Activated CD8-positive, alpha-beta memory T cell treated with anti-CD3 and anti-CD28 coated beads, Interleukin-2, amount 50 U/mL, for 24 hours (primary cell): ENCODE measurements around the gene TOR1B.
A peak's percentile ranks its signal among the peaks of the same experiment; 100 is the strongest.
"Not testable (repeated sequence)": the region's sequence is repeated elsewhere in the genome, so short reads cannot be mapped to it uniquely, and the experiment has no call there.

ENCODE experiments used
- DNase-seq: peaks from one replicate; pipeline ENCODE4 v3.0.0-alpha.2; 2020; ENCODE audit errors: extremely low read depth

Gene TOR1B, protein sequence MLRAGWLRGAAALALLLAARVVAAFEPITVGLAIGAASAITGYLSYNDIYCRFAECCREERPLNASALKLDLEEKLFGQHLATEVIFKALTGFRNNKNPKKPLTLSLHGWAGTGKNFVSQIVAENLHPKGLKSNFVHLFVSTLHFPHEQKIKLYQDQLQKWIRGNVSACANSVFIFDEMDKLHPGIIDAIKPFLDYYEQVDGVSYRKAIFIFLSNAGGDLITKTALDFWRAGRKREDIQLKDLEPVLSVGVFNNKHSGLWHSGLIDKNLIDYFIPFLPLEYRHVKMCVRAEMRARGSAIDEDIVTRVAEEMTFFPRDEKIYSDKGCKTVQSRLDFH

DNA sequence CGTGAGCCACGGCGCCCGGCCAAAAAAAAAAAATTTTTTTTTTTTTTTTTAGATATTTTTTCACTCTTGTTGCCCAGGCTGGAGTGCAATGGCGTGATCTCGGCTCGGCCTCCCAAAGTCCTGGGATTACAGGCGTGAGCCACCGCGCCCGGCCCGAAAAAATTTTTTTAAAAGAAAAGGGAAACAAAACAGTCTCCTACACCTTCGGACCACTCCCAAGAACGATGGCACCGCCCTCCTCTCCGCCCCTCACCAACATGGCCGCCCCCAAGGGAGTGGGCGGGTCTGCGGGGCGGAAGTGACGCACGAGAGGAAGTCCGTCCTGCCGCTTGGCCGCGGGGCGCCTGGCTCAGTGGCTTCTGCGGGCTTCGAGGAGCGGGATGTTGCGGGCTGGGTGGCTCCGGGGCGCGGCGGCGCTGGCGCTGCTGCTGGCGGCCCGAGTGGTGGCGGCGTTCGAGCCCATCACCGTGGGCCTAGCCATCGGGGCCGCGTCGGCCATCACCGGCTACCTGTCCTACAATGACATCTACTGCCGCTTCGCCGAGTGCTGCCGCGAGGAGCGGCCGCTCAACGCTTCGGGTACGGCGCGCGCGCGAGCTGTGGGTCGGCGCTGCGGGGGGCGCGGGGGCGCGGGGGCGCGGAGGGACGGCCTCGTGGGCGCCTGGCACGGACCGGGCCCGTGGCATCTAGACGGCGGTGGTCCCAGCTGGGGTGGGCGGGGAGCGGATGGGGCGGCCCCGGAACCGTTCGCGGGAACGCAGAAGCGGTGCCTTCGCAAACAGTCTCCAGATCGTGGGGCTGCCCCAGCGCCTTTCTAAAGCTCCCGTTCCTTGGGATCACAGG, at the start of gene TOR1B:
TSS of gene TOR1B (plus strand) at position 352 of the 843 bp plus-strand sequence. CDS start at position 381, 29 bp downstream.
- peak; percentile 81 for DNase-seq

DNA sequence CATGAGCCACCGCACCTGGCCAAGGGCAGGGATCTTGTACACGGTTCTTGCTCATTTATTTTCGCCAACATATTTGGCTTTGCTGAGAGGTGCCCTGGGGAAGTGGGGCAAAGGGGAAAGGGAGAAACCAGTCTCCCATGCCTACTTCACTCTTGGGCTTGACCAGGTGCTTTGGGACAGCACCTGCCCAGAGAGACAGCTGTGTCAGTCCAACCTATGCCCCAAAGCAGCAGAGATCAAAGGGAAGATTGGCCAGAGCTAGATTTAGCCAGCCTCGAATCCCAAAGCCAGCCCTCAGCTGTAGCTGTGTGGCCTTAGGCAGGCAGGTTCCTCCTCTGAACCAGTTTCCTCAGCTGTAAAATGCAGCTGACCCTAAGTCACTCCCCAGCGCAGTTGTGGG, 47.8 kb upstream of the TOR1B start:
- no peak for DNase-seq

DNA sequence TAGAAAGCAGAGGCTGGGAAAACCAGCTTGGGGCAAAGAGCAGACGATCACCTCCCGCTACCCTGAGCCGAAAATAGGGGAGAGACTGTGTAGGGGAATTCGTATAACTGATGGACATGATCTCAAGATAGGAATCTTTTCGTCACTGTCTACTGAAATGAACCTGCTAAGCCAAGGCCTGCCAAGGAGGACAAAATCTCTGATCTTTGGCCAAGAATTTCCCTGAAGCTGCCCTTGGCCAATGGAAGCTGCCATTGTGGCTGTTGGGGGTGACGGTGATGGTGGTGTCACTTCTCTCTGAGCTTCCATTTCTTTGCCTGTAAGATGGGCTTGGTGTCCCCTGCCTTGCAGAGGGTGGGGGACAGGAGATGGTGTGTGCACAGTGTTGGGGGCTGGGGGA, 46.8 kb upstream of the TOR1B start:
- no peak for DNase-seq

DNA sequence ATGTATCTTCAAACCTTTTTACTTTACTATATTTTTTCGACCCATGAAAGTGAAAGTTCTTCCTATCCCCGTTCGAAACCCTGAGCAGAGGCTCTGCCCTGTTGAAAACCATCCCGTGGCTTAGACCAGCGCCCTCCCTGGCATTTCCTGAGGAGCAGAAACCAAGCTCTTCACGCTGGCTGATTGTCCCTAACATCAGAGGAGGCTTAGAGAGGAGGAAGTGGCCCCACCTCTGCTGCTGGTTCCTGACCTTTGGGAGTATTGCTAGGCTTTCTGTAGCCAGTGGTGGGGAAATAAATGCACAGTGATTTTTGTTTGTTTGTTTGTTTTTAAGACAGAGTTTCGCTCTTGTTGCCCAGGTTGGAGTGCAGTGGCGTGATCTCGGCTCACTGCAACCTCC, 45.9 kb upstream of the TOR1B start:
- DNase-seq, result no peak

DNA sequence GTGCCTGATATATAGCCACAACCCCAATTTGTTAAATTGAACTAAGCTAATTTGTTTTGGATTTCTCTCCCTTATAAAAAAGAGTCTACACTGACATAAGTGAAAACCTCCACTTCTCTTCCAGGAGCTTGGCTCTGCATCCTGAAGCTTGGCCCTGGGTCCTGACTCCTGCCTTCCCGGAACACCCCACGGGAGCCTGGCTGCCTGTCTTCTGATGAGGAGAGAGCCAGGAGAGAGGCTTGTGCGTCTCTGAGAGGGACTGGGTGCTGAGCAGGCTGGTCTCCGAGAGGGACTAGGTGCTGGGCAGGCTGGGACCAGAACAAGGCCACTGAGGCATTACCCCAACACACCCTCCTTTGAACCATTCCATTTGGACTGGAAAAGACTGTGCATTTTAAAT, 43.7 kb upstream of the TOR1B start:
- no peak for DNase-seq

DNA sequence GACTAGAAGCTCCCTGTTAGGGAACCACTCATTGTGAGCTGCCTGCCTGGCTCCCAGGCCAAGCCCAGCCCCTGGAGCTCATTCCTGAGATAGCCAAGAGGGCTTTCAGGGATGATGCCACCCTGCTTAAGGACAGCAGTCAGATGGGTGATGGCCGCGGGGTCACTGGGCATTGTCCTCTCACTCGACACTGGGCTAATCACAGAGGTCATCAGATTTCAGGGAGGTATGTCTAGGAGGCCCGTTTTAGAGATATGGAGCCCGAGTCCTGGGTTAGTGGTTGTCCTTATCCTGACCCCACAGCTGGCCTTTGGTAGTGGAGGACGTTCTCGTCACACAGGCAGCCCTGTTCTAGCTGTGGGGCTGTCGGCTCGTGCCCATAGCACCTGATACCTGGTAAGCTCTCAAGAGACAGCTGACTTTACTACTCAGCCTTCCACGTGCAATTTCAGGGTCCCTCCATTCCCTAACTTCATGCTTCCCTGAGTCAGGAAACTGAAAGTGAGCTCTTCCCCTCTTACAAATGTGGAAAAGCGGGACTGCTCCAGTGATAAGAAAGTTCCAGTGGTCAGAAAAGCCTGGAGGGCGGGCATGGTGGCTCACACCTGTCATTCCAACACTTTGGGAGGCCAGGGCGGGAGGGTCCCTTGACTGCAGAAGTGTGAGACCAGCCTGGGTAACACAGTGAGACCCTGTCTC, 43.0 kb upstream of the TOR1B start:
- no peak for DNase-seq

DNA sequence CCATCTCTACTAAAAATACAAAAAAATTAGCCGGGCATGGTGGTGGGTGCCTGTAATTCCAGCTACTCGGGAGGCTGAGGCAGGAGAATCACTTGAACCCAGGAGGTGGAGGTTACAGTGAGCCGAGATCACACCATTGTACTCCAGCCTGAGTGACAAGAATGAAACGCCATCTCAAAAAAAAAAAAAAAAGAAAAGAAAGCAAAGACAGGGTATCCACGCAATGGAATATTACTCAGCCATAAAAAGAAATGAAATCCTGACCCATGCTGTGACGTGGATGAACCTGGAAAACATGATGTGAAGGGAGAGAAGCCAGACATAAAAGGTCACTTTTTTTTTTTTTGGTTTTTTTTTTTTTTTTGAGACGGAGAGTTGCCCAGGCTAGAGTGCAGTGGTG, 42.2 kb upstream of the TOR1B start:
- DNase-seq, result not testable (repeated sequence)

DNA sequence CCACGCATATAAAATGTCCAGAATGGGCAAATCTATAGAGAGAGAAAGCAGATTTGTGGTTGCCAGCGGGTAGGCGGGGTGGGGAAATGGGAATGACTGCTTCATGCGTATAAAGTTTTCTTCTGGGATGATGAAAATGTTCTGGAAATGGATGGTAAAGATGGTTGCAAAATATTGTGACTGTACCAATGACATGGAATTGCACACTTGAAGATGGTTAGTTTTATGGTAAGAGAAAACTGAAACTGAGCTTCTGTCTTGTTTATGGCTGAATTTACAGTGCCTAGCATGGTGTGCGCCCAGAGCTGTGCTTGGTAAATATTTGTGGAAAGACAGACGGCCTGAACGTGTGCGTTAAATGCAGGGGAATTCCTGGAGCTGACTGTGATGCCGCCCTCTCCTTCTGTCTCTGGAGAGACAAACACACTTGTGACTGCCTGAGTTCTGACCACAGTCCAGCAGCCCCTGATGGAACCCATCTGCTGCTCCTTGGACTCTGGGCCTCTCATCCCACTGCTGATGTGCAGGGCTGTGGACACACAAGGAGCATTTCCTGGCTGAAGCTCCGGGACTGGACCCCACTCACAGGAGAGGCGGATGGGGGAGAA, 41.6 kb upstream of the TOR1B start:
- no peak for DNase-seq

DNA sequence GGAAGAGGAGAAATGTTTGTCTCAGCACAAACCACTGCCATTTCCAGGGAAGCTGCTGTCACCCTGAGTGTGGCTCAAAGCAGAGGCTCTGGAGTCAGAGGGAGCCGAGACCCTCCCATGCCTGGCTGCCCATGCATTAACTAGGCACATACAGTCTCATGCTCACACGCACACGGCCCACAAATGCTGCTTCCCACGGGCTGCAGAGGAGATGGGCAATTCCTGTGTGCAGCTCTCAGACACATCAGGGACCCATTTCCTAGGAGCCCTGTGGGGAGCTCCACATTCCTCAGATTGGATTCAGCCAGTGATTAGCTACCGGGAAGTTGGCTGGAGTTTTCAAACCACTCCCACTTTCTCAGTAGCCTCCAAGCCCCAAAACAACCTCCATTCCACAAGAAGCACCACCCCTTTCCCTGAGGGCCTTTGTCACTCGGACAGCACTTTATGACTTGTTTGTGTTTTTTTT, 41.0 kb upstream of the TOR1B start:
- DNase-seq, result no peak

DNA sequence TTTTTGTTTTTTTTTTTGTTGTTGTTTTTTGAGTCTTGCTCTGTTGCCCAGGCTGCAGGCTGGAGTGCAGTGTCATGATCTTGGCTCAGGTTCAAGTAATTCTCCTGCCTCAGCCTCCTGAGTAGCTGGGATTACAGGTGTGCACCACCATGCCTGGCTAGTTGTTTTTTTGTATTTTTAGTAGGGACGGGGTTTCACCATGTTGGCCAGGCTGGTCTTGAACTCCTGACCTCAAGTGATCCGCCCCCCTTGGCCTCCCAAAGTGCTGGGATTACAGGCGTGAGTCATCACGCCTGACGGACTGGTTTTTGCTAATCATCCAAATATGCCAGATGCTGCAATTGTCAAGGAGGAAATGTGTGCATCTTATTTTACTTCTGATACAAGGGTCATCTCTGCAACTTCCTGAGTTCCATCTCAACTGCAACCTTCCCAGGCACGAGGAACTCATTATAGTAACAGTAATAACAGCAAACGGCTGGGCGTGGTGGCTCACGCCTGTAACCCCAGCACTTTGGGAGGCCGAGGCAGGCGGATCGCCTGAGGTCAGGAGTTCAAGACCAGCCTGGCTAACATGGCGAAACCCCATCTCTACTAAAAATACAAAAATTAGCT, 40.5 kb upstream of the TOR1B start:
- not testable (repeated sequence) for DNase-seq

DNA sequence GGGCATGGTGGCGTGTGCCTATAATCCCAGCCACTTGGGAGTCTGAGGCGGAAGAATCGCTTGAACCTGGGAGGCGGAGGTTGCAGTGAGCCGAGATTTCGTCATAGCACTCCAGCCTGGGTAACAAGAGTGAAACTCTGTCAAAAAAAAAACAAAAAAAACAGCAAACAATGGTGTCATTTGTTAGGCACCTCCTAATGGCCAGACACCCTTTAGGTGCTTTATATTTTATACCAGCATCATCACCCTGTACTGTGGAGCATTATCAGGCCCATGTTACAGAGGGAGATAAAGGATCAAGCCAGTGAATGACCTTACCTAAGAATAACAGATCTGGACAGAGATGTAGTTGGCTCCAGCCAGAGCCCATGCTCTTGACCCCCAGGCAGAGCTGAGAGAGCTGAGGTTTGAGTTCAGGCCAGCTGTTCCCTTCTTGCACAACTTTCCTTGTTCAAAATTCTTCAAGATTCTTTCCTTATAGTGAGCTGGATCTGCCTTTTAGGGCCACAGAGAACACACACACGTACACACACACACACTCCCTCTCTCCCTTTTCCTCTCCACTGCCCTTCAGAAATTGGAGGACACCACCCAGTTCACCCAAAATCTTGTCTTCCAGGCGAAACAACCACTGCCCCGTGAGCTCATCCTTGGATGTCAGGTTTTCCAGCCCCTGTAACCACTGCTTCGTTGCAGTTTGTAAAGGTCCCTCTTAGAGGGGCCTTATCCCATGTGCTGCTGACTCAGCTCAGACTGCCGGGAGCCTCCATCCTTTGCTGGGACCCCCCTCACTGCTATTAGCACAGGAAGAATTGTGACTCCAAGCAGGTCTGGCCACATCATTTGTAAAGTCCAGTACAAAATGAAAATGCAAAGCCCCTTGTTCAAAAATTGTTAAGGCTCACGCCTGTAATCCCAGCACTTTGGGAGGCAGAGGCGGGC, 39.7 kb upstream of the TOR1B start:
- no peak for DNase-seq

DNA sequence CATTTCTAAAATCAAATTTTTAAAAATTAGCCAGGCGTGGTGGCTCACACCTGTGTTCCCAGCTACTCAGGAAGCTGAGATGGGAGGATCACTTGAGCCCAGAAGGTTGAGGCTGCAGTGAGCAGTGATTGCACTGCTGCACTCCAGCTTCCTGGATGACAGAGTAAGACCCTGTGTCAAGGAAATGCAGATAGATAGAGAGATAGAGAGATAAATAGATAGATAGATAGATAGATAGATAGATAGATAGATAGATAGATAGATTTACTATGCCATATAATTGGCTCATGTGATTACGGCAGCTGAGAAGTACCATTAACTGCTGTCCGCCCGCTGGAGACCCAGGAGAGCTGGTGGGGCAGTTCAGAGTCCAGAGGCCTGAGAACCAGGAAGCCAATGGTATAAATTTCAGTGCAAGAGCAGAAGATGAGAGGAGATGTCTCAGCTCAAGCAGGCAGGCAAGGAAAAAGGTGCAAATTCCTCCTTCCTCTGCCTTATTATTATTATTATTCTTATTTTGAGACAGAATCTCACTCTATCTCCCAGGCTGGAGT, 37.1 kb upstream of the TOR1B start:
- no peak for DNase-seq

DNA sequence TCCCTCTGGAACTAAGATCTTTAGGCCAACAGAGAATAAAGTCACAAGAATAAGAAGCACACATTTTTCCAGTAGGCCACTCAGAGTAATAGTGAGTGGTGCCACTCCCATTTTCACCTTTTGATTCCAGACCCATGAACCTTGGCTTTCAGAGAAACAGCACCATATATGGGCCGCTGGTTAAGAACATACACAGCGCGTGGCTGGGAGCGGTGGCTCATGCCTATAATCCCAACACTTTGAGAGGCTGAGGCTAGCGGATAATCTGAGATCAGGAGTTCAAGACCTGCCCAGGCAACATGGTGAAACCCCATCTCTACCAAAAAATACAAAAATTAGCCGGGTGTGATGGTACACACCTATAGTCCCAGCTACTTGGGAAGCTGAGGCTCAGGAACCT, 34.5 kb upstream of the TOR1B start:
- DNase-seq, result no peak

DNA sequence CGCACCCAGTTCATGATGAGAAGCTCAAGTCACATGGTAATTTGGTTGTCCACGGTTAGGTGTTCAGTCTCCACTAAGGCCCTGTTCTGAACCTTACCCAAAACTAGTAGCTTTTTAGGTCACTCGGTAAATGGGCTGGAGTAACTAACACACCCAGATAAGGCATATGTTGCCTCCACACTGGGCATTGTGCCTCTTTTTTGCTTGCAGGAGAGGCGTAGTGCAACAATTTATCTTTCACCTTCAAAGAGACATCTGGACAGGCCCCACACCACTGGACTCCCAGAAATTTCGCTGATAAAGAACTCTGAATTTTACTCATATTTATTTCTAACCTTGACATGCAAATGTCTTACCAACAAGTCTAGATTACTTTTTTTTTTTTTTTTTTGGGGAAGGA, 33.3 kb upstream of the TOR1B start:
- DNase-seq, result no peak

DNA sequence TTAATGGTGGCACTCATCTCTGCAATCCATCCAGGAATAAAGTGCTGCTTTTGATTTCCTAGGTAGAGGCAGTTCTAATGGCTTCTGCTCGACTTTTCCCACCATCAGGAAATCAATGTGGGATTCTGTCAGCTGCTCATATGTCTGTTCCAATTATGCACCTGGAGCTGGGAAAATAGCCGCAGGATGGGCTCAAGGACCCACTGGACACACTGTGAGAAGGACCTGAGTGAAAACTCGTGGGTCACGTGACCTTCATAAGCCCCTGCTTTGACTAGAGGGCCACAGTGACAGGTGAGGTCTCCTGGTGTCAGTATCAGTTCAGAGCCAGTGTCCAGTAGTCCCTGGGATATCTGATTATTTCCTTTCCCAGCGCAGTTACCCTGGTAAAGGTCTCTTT, 32.2 kb upstream of the TOR1B start:
- DNase-seq, result no peak

DNA sequence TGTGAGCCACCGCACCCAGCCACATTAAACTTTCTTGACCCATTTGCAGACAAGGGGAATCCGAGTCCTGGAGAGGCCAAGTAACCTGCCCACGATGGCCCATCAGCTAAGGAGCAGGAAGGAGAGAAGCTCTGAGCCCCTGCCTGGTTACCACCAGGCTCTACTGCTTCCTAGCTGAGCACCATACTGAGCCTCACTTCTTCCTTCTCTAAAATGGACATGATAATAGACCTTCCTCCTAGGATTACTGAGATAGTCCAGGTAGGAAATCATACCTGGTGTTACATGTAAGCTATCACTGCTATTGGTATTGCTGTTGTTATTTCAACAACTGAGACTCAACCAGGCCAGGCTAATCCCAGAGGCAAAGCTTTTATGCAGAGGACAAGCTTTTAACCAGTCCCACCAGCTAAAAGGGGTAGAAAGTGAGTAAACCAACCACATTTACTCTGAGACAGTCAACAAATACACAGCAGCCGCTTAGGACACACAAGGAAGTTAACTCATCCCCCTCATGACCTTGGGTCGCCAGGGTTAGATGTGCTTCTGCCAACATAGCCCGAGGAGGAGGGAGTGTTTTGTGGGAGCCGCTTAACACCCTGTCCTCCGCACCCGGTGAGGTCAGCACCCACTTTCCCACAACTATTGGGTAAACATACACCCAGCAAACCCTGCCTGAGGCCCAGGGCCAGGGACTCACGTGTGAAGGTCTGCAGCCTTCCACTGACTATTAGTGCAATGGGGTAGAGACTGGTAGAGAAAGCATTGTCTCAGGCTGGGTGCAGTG, 29.5 kb upstream of the TOR1B start:
- DNase-seq, result no peak

DNA sequence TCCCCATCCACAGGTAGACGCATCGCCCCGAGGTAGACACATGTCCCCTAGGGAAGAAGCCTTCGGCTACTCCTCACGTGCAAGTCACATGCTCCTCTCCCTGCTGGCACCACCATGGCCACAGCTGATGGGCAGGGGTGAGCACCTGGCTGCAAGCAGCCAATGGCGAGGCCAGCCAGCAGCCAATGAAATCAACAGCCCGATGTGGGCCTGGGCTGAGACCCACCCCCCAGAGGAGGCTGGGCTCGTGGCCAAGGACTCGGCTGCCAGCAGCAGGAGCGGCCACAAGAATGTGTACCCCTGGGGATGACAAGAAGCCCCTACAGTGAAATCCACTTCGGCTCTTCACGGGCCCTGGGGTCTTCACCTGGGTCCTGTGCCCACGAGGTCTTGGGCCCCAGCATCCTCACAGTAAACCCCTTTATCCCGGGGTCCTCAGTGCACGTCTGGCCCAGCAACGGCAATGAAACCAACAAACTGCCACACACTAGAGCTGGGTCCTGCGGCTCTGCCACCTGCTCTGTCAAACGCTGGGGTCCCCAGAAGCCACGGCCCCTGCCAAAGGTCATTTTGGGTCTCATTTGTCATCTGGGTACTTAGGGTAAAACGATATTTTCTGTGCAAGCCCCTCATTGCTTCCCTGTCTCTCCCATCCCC, 28.1 kb upstream of the TOR1B start:
- no peak for DNase-seq

DNA sequence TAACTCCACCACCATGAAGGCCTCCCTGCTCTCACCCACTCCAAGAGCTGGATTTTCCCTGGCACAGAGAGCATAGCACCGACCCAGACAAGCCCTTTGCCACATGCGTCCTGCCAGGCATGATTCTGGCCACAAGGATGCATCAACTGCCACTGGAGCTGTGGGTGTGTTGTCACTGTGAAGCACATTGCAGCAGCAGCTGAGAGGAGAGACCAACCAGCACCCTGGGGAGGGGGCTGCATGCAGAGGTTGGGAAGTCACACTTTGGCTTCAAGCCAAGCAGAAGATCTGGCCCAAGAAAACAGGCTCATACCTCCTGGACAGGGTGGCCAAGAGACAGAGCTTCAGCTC, 27.6 kb upstream of the TOR1B start:
- no peak for DNase-seq

DNA sequence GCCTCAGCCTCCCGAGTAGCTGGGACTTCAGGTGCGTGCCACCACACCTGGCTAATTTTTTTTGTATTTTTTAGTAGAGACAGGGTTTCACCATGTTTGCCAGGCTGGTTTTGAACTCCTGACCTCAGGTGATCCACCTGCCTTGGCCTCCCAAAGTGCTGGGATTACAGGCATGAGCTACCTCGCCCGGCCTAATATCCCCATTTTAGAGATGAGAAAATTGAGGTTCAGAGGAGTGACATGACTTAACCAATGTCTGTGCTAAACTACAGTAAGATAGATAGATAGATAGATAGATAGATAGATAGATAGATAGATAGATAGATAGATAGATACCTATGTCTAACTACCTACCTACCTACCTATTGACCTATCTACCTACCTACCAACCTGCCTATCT, 26.9 kb upstream of the TOR1B start:
- not testable (repeated sequence) for DNase-seq
